MCF 10A (cell line): ENCODE results near the gene CST9. TPM values are rescaled to one million over a fixed set of nuclear protein-coding genes. Genes with fewer than 3 reads are reported as not detected.

Source experiments
- BruUV-seq: library from RNA; stranded (reverse); fragments of 400-500 nt; replicated peaks from 2 replicates; lab custom pipeline; 2021; lab: Mats Ljungman, UMichigan
- CTCF ChIA-PET: fragments of 300-600 bp; sonication (Branson Sonifier 250); formaldehyde crosslinking; extraction: SDS; loops from one replicate; lab custom pipeline; 2021; ENCODE audit warnings: antibody characterized with exemption, inconsistent platforms; lab: Yijun Ruan, JAX
- POLR2A ChIA-PET: fragments of 300-600, 350-650 bp; sonication (Branson Sonifier 250); formaldehyde crosslinking; extraction: SDS; loops from one replicate; lab custom pipeline; 2020; ENCODE audit warnings: antibody characterized with exemption, inconsistent platforms; lab: Yijun Ruan, JAX
- DNase-seq: peaks from one replicate; pipeline ENCODE4 v3.0.0-alpha.2; 2018; ENCODE audit not compliant: unreplicated experiment
- H3K27ac Mint-ChIP-seq: one replicate; pipeline ENCODE4 v1.8.0; 2022; ENCODE audit warnings: mild to moderate bottlenecking, low read depth, mixed read lengths; ENCODE audit not compliant: unreplicated experiment
- H3K27me3 Mint-ChIP-seq: one replicate; pipeline ENCODE4 v1.8.0; 2022; ENCODE audit warnings: mixed read lengths; ENCODE audit not compliant: insufficient read depth, unreplicated experiment
- H3K36me3 Mint-ChIP-seq: one replicate; pipeline ENCODE4 v1.8.0; 2022; ENCODE audit warnings: mild to moderate bottlenecking, moderate library complexity, mixed read lengths; ENCODE audit not compliant: insufficient read depth, unreplicated experiment
- H3K4me1 Mint-ChIP-seq: one replicate; pipeline ENCODE4 v1.8.0; 2022; ENCODE audit warnings: mixed read lengths; ENCODE audit not compliant: insufficient read depth, unreplicated experiment
- H3K4me3 Mint-ChIP-seq: one replicate; pipeline ENCODE4 v1.8.0; 2022; ENCODE audit warnings: mild to moderate bottlenecking, moderate library complexity, mixed read lengths; ENCODE audit not compliant: unreplicated experiment
- H3K9me3 Mint-ChIP-seq: one replicate; pipeline ENCODE4 v1.8.0; 2022; ENCODE audit warnings: mixed read lengths; ENCODE audit not compliant: unreplicated experiment
- intact Hi-C: fragments of 100-400 bp; cut with micrococcal nuclease; formaldehyde crosslinking; loops from 2 replicates; pipeline ENCODE4 v1.14.1; 2022
- total RNA-seq: library from RNA; stranded (reverse); gene quantifications from 2 replicates; pipeline ENCODE4 v1.2.3, GENCODE V29; 2022
- TF ChIP-seq, protein P1 (sequence below): fragments of 200-600 bp; IDR thresholded peaks from one replicate; pipeline ENCODE4 v1.8.0; 2022; ENCODE audit warnings: antibody characterized with exemption, mild to moderate bottlenecking; ENCODE audit not compliant: unreplicated experiment

CST9 gene
- total RNA-seq, 1 experiment from 2014 or later: not detected

DNA sequence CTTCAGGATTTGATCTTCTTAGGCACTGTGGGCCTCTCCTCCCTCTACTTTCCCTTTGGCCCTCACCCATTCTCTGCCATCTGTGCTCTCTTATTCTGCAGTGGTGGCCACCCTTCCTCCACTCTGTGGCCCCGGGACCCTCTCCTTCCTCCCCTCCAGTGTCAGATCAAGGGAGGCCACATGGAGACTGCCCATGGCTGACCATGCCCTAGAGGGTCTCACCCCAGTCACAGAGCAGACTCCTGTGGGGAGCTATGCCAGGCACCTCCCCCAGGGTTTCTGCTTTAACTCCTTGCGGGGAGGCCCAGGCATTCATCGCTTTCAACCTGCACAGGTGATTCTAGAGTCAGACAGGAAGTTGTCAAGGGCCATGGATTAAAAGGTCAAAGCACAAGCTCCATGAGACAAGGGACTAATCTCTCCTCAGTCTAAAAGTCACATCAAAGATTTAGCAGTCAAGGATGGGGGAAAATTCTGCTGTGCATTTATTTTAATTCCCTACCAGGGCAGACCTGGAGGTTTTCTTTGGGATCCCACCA, 47.8 kb upstream of the CST9 start:
- ChIA-PET POLR2A (interaction anchor here (1.5 to 2.3 kb wide), 3 partner anchors 16 to 31 kb away, joined by 7 to 16 read pairs (median 10); partner anchors contain the start of gene CST3), CTCF (interaction anchor here (1.1 to 7.2 kb wide), 3 partner anchors 14 to 47 kb away, joined by 4 to 74 read pairs (median 9); no protein-coding TSS in a partner anchor)
- TF ChIP-seq, protein P1, sequence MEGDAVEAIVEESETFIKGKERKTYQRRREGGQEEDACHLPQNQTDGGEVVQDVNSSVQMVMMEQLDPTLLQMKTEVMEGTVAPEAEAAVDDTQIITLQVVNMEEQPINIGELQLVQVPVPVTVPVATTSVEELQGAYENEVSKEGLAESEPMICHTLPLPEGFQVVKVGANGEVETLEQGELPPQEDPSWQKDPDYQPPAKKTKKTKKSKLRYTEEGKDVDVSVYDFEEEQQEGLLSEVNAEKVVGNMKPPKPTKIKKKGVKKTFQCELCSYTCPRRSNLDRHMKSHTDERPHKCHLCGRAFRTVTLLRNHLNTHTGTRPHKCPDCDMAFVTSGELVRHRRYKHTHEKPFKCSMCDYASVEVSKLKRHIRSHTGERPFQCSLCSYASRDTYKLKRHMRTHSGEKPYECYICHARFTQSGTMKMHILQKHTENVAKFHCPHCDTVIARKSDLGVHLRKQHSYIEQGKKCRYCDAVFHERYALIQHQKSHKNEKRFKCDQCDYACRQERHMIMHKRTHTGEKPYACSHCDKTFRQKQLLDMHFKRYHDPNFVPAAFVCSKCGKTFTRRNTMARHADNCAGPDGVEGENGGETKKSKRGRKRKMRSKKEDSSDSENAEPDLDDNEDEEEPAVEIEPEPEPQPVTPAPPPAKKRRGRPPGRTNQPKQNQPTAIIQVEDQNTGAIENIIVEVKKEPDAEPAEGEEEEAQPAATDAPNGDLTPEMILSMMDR: no peak
- Mint-ChIP-seq H3K9me3 (no peaks in the 10 kb centered on the region), H3K36me3 (no peaks in the 10 kb centered on the region), H3K4me3 (no peak overlapping the region), H3K27ac (peak overlapping the region; percentile 44), H3K27me3 (no peaks in the 10 kb centered on the region), H3K4me1 (no peaks in the 10 kb centered on the region)
- intact Hi-C loops: no loop called here
- no TSS peak for BruUV-seq
- DNase-seq: no peak

DNA sequence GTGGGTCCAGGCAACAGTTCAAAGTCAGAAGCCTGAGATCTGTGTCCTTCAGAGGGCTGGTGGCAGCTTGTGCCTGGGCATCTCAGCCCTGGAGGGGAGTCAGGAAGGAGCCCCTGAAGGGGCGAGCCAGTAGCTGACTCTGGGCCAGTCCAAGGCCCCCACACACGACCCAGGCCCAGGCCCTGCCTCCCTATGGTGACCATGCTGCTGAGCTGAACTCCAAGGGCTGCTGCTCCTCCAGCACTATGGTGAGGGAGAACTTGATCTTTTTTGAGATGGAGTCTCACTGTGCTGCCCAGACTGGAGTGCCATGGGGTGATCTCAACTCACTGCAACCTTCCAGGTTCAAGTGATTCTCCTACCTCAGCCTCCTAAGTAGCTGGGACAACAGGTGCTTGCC, 47.2 kb upstream of the CST9 start:
- BruUV-seq: no TSS peak
- no peaks in the 10 kb centered on the region for H3K36me3 Mint-ChIP-seq
- H3K9me3 Mint-ChIP-seq: no peaks in the 10 kb centered on the region
- peak overlapping the region; percentile 44 for H3K27ac Mint-ChIP-seq
- no peaks in the 10 kb centered on the region for H3K27me3 Mint-ChIP-seq
- no peak for DNase-seq
- no peaks in the 10 kb centered on the region for H3K4me1 Mint-ChIP-seq
- no peak overlapping the region for H3K4me3 Mint-ChIP-seq
- CTCF ChIA-PET: interaction anchor here (2.2 to 7.2 kb wide), 2 partner anchors 14 to 46 kb away, joined by 9 to 74 read pairs; no protein-coding TSS in a partner anchor
- TF ChIP-seq, protein P1: no peak
- POLR2A ChIA-PET: interaction anchor here (1.5 to 2.3 kb wide), 3 partner anchors 16 to 30 kb away, joined by 7 to 16 read pairs (median 10); partner anchors contain the start of gene CST3
- intact Hi-C loops: no loop called here

DNA sequence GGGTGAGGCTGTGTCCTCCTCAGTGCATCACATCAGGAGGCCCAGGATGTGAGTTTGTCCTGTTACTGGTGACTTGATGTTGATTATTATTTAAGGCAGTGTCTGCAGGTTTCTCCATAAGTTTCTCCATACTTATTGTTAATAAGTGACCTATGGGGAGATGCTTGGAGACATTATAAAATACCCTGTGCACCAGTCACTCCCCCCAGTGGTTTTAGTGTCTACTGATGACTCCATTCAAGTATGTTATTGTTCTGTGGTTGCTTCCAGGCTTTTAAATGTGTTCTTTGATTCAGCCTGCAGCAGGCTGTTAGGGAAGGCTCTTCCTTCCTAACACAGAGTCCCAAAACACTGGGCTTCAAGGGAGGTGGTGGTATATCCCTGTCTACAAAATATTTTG, 46.7 kb upstream of the CST9 start:
- BruUV-seq: no TSS peak
- intact Hi-C loops: no loop called here
- DNase-seq: no peak
- no peaks in the 10 kb centered on the region for H3K36me3 Mint-ChIP-seq
- H3K4me3 Mint-ChIP-seq: no peak overlapping the region
- no peak overlapping the region for H3K27ac Mint-ChIP-seq
- ChIA-PET CTCF (interaction anchor here (2.2 to 7.2 kb wide), 2 partner anchors 15 to 46 kb away, joined by 9 to 74 read pairs; no protein-coding TSS in a partner anchor), POLR2A (interaction anchor here (2.2 kb wide), 1 partner anchor 15 kb away, joined by 16 read pairs; the partner anchor contains the start of gene CST3)
- H3K4me1 Mint-ChIP-seq: no peaks in the 10 kb centered on the region
- no peaks in the 10 kb centered on the region for H3K27me3 Mint-ChIP-seq
- no peaks in the 10 kb centered on the region for H3K9me3 Mint-ChIP-seq
- TF ChIP-seq, protein P1: no peak

DNA sequence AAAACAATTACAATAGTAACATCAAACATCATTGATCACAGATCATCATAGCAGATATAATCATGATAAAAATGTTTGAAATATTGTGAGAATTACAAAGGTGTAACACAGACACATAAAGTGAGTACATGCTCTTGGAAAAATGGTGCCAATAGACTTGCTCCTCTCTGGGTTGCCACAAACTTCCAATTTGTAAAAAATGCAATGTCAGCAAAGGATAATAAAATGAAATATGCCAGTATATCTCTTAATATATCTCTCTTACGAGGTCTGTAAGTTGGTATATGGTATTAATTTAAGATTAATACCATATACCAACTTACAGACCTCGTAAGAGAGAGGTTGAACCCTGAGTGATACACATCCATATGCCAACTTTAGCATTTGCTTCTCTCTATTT, 45.4 kb upstream of the CST9 start:
- BruUV-seq: no TSS peak
- DNase-seq: no peak
- H3K36me3 Mint-ChIP-seq: no peaks in the 10 kb centered on the region
- no peaks in the 10 kb centered on the region for H3K27me3 Mint-ChIP-seq
- H3K4me1 Mint-ChIP-seq: peaks cover 2% of the 10 kb centered on the region
- TF ChIP-seq, protein P1: no peak
- H3K9me3 Mint-ChIP-seq: no peaks in the 10 kb centered on the region
- CTCF ChIA-PET: no interaction called here
- H3K27ac Mint-ChIP-seq: no peak overlapping the region
- intact Hi-C loops: no loop called here
- POLR2A ChIA-PET: no interaction called here
- no peak overlapping the region for H3K4me3 Mint-ChIP-seq
